NCI-H226 (cell line): ENCODE results near the gene TCERG1L.

ENCODE experiments used
- DNase-seq: peaks from one replicate; pipeline ENCODE4 v3.0.0-alpha.2; 2015

Gene TCERG1L

GRCh38 chr10:131221632-131222277 lies 89.8 kb downstream of the TCERG1L start:
- DNase-seq: no peak

GRCh38 chr10:131220601-131221171 lies 90.8 kb downstream of the TCERG1L start:
- DNase-seq: no peak

- no peak for DNase-seq
Observed at GRCh38 chr10:131219955-131220489, 91.5 kb downstream of the TCERG1L start.

GRCh38 chr10:131219584-131219886 lies 92.0 kb downstream of the TCERG1L start:
- DNase-seq: no peak

- no peak for DNase-seq
Observed at GRCh38 chr10:131218811-131219583, 92.5 kb downstream of the TCERG1L start.

GRCh38 chr10:131216681-131217230 lies 94.8 kb downstream of the TCERG1L start:
- no peak for DNase-seq

GRCh38 chr10:131215776-131216175 lies 95.7 kb downstream of the TCERG1L start:
- no peak for DNase-seq

GRCh38 chr10:131214521-131215244 lies 96.8 kb downstream of the TCERG1L start:
- DNase-seq: no peak

GRCh38 chr10:131213741-131214505 lies 97.6 kb downstream of the TCERG1L start:
- no peak for DNase-seq

GRCh38 chr10:131212763-131213325 lies 98.7 kb downstream of the TCERG1L start:
- no peak for DNase-seq

GRCh38 chr10:131211965-131212619 lies 99.4 kb downstream of the TCERG1L start:
- no peak for DNase-seq

- no peak for DNase-seq
Observed at GRCh38 chr10:131211559-131211958, 100.0 kb downstream of the TCERG1L start.

- no peak for DNase-seq
Observed at GRCh38 chr10:131211146-131211545, 100.4 kb downstream of the TCERG1L start.

- no peak for DNase-seq
Observed at GRCh38 chr10:131210181-131210580, 101.3 kb downstream of the TCERG1L start.

- DNase-seq: no peak
Observed at GRCh38 chr10:131207584-131208532, 103.7 kb downstream of the TCERG1L start.

- DNase-seq: no peak
Observed at GRCh38 chr10:131207176-131207575, 104.3 kb downstream of the TCERG1L start.

GRCh38 chr10:131206111-131206995 lies 105.2 kb downstream of the TCERG1L start:
- no peak for DNase-seq

- DNase-seq: no peak
Observed at GRCh38 chr10:131205556-131205955, 106.0 kb downstream of the TCERG1L start.
